AG09309 (cell line): ENCODE data around the gene TMEM9B.
"Not testable (repeated sequence)": the region's sequence is repeated elsewhere in the genome, so short reads cannot be mapped to it uniquely, and the experiment has no call there.

Experiments used
- DNase-seq: peaks from one replicate; pipeline ENCODE4 v3.0.0-alpha.2; 2010; ENCODE audit warnings: low read depth
- H3K4me3 ChIP-seq: 2 replicates; pipeline ENCODE4 v1.5.1; 2011; ENCODE audit warnings: mild to moderate bottlenecking, low read depth, low read length, moderate library complexity; ENCODE audit not compliant: control insufficient read depth
- CTCF ChIP-seq: IDR thresholded peaks from 2 replicates; pipeline ENCODE4 v1.5.1; 2011; ENCODE audit warnings: mild to moderate bottlenecking, low read depth, low read length, inconsistent platforms; ENCODE audit not compliant: insufficient read depth, control insufficient read depth; ENCODE audit errors: missing control alignments

Gene TMEM9B

GRCh38 chr11:8964324-8965320 lies at the start of gene TMEM9B:
TSS of gene TMEM9B (minus strand) at chr11:8964442. CDS start at chr11:8964313, 129 bp downstream.
- peak; percentile 35 for DNase-seq
- no peak for TF ChIP-seq CTCF
- H3K4me3 ChIP-seq, result peak within 1 kb of the TSS; percentile 66

GRCh38 chr11:9013373-9013772 lies 49.1 kb upstream of the TMEM9B start:
- no peak for DNase-seq
- TF ChIP-seq CTCF, result no peak

GRCh38 chr11:9009538-9009937 lies 45.3 kb upstream of the TMEM9B start:
- not testable (repeated sequence) for H3K4me3 ChIP-seq, DNase-seq

More at GRCh38 chr11:9013373-9013772, 49.1 kb upstream of the TMEM9B start:
- no peak overlapping the region for H3K4me3 ChIP-seq

GRCh38 chr11:9008661-9009060 lies 44.4 kb upstream of the TMEM9B start:
- no peak overlapping the region for H3K4me3 ChIP-seq
- no peak for DNase-seq
- no peak for TF ChIP-seq CTCF

GRCh38 chr11:9008011-9008550 lies 43.8 kb upstream of the TMEM9B start:
- TF ChIP-seq CTCF, result no peak
- no peak for DNase-seq
- no peak overlapping the region for H3K4me3 ChIP-seq

- no peak for DNase-seq
- no peak for TF ChIP-seq CTCF
- no peak overlapping the region for H3K4me3 ChIP-seq
These were observed 40.8 kb upstream of the TMEM9B start for GRCh38 chr11:9005087-9005486.
